Stimulated activated CD4-positive, alpha-beta T cell treated with anti-CD3 and anti-CD28 coated beads, TNF-alpha, amount 100 ng/mL, for 1 hour (primary cell): ENCODE data around the gene TMEM37.

ENCODE experiments used
- DNase-seq, 3 donors: peaks; one replicate each; pipeline ENCODE4 v3.0.0-alpha.2; 2020; ENCODE audit warnings: low read depth in 3 of 3, low spot score in 1 of 3

TMEM37 gene

DNA sequence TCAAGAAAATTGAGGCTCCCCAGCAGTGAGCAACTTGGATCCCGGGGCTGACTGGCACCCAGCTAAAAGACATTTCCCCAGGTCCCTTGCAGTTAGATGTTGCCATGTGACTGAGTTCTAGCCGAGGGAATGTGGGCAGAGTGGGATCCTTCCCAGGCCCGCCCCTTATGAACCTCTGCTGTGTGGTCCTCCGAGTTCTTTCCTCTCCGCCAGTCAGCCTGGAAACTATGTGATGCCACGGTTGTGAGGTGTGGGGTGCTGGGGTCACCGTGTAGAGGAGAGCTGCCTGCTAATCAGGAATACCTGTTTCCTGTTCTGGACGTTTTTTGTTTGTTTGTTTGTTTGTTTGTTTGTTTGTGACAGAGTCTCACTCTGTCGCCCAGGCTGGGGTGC, 45.5 kb downstream of the TMEM37 start:
- no peak for DNase-seq

DNA sequence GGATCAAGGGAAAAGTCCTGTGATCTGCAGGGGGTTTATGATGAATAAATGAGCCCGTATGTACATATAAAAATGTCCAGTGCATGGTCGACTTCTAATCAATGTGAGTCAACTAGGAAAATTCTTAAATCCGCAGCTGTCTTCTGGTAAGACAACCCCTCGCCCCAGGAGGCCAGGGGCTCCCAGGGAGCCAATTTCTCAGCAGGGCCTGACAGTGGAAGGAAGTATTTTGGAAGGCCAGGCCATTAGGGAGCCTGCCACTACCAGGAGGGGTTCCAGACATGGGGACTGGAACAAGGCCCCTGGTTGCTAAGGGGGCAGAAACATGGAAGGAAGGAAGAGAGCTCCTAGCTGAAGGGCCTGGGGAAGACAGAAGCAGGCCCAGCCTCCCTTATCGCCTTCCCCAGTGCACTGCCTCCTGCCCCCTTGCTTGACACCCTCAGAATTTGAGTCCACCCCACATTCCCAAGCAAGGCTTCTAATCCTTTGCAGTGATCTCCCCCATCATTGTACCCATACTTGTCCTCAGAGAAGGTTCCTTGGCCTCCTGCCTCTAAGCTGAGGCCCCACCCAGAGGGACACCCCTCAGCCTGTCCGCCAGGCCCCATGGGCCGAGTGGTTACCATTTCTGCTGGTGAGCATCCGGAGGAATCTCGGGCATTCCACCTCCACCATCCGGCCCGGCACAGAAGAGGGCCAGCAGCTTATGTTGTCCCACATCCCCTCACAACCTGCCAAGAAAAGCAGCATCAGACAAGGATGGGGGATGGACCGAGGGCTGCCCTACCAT, 46.7 kb downstream of the TMEM37 start:
- no peak for DNase-seq

DNA sequence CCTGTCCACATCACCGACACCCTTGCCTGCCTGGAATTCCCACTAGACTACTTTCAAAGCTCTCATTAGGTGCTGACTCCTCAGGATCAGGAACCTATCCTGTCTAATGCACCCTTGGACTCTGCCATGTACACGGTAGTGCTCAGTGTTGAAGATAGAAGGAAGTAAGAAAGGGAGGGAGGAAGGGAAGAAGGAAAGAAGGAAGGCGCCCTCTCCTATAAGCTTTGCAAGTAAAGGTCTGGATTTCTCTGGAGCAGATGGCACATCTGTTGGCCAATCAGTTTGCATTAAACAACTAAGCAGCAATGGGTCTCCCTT, 47.3 kb downstream of the TMEM37 start:
- no peak for DNase-seq

DNA sequence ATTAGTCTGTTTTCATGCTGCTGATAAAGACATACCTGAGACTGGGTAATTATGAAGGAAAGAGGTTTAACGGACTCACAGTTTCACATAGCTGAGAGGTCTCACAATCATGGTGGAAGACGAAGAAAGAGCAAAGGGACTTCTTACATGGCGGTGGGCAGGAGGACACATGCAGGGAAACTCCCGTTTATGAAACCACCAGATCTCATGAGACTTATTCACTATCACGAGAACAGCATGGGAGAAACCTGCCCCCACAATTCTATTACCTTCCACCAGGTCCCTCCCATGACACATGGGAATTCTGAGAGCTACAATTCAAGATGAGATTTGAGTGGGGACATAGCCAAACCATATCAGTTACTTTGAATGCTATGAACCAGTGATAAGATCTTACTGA, 48.5 kb downstream of the TMEM37 start:
- DNase-seq: no peak

DNA sequence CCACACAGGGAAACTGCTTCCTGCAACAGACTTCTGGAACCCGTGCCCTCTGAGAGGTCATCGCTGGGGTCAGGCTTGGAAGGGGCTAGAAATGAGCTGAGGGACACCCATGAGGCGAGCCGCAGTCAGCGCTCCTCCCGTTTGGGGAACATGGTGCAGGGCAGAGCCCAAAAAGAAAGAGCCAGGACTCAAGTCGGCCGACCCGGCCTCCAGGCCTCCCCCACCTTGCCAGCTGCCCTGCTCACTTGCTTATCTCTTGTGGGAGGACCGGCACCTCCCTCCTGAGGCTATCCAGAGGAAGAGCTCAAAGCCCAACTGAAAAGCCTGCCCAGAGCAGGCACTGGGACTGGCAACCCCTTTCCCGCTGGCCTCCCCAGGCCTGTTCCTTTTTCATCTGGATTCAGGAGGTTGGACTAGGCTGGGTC, 49.1 kb downstream of the TMEM37 start:
- no peak for DNase-seq

DNA sequence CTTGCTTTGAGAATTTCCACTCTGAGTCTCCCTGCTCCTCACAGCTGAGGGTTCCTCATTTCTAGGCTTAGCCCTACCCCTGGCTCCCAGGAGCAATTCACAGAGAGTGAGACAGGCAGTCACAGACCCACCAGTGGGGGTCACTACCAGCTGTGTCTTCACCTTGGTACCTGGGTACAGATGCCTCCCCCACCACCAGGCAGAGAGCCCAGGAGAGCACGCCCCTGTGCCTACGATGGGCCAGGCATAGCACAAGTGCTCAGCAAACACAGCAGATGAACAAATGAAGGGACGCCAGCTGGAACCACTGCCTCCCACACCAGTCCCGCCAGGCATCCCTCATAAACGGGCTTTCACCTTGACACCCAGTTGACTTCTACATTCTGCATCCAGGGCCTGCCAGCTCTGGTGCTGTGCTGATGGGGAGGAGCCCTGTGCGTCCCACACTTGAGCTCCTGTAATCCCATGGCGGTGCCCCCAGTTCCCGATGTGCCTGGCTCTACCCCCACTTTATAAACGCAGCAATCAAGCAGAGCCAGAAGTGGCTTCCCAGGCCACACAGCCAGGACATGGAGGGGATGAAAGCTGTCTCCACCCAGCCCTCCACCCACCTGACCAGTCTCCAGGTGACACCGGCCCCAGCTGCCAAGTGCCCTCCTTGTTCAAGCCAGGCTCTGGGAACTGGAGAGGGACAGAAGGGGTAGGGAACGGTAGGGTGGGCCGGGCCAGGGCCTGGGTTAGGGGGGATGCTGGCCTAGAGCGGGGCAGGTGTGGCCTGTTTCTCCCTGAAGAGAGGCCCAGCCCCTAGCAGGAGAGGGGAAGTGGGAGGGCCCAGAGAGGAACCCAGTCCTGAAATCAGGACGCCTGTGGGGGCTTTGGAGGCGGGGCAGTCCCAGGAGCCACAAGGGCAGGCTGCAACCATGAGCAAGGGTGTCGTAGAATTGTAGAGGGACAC, 50.1 kb downstream of the TMEM37 start:
- DNase-seq: no peak

DNA sequence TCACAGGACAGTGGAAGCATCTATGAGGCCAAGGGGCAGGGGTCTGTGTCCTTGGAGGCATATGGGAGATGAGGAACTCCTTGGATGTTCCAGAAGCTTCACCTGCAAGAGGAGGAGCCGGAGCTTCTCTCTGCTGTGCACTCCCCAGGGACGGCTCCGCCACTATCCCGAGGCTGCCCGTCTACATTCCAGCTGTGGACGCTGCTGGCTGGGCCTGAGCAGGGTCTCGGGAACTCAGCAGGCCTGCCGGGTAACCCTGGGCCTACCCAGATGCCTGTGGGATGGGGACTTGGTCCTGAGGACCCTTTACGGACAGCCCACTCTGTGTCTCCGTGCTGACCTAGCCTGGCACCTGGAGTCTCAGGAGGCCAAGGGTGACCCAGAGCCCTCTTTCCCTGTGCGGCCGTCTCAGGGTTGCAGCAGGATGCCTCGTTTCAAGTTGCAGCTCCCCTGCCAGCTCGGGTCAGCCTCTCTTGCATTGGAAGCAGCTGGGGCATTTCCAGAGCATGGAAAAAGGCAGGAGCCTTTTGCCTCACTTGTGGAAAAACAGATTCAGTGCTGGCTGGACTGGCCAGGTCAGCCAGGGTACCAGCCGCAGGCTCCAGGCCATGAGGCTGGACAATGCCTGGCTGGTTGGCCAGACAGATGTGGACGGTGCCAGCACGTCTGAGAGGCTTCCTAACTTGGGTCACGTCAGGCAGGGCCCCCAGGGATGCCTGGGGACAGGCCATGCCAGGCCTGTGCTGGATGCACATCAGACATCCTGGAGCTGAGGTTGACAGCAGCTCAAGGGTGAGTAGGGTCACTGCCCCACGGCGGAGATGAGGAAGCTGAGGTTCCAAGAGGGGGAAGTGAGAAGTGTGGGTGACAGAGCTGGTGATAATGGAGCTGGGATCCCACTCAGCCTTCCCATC, 51.1 kb downstream of the TMEM37 start:
- no peak for DNase-seq

DNA sequence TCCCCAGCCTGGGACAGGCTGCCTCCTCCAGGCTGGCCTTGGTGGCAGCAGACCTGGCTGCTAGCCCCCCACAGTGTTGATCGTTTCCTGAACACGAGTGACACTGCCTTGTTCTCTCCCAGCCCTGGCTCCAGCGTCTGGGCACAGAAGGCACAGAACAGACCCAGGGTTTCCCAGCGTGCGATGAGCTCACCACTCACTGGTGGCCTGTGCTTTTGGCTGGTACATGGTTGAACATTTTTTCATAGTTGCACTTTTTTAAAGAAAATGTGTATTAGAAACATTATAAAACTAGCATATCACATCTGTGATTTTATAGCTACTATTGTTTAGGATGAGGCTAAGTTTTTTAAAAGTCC, 51.7 kb downstream of the TMEM37 start:
- DNase-seq: no peak

DNA sequence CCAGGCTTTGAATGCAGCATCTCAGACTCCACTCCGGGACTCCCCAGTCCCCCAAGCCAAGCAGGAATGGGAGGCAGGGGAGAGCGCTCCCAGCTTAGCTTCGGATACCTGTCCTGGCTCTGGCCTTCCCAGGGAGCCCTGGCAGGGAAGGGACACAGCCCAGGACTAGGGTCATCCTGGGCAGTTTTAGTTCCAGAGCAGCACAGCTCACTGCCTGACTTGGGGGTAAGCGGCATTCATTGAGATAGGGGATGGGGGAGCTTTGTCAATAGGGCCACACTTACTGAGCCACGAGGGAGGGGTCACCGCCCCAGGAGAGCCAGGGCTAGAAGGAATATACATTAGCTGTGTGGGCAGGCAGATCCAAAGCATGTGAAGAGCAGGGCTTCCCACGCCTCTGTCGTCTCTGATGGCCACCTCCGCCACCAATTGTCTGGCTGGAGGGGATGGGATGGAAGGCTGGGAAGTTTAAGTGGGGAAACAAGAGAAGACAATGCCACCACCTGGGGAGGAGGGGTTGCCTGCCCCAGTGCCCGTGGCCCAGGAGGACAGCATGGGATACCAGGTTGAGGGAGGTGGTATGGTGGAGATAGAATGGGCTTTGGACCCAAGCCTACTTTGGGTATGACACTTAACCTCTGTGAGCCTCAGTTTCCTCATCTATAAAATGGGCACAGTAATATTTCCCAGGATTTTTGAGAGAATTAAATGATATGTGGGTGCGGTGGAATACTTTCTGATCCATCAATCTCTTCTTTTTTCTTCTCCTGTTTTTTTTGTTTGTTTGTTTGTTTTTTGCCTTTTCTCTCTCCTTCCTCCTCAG, 52.5 kb downstream of the TMEM37 start:
- DNase-seq: no peak

DNA sequence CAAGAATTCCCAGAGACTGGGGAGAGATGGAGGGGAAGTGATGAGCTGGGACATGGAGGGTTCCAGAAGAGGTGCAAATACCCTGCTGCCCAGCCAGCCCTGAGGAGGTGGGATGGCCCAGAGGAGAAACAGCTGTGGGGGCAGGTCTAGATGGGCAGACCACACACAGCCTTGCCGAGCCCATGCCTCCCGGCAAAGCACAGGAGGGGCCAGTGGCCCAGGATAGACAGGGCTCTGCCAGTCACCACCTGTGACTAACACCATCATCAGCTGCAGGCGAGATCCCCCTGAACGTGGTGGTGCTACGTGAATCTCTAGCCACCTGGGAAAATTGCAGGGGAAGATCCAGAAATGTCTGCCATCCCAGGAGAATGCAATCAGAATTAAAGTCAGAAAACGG, 53.2 kb downstream of the TMEM37 start:
- DNase-seq: no peak

DNA sequence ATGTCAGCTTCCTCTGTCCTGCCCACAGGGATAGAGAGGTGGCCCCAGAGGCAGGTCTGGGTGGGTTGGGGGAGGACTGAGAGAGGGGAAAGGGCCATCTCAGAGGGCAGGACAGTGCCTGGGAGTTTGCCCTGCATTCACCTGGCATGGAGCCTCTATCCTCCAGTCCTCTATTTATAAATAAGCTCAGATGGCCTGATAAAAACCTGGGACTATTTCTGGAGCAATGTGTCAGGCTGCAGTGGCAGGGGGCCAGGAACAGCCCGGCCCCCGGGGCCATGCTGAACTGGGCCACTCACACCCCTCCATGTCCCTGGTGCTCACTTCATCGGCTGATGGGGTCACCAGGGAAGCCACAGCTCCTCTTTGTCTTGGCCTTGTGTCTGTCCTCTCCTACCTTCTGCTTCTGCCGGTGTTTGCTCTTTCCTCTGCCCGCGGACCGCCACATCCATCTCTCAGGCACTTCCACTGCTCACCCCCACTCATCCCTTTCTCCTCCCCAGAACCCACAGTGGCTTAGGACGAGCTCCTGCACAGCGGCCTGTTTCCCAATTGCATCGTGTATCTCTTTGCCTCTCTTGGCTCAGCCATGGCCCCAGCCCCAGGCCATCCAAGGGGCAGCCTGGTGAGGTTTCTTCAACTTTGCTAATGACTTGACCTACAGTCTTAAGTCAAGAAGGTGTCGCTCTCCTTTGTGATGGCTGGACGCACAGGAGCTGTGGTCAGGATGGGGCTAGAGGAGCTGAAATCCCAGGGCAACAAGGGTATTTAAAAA, 53.9 kb downstream of the TMEM37 start:
- no peak for DNase-seq

DNA sequence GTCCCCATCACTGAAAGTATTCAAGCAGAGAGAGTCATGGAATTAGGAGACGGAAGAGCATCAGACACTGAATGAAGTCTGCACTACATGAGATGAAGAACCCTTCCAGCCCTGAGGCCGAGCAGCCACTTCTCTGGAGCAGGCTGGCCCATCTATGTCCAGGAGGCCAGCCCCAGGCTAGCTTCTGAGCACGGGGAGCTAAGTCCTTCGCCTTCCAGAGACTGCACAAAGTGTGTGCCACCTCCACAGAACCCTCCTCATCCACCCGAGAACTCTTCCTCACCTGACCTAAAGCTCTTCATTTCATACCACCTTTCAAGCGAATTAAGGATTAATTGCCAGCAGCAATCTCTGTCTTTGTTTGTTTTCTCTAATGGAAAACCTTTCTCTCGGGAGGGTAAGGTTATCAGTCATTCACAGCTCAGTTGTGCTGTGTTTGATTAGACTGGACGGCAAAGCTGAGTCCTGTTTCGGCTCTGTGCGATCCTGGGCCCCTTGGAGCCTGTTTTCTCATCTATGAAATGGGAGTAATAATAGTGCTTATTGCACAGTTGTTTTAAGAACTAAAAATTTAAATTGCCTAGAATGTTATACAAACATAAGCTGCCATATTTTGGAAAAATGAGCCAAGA, 54.7 kb downstream of the TMEM37 start:
- no peak for DNase-seq

DNA sequence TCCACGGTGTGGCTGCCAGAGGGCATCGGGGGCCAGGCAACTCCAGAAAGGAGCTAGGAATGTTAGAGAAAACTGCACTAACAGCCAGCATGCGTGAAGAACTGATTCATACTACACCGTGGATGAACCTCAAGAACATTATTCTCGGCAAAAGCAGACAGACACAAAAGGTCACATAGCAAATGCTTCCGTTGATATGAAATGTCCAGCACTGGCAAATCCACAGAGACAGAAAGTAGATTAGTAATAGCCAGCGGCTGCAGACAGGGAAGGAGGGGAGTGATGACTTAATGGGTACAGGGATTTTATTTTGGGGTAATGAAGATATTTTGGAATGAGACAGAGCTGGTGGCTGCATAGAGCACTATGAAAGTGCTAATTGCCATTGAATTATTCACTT, 55.2 kb downstream of the TMEM37 start:
- no peak for DNase-seq

DNA sequence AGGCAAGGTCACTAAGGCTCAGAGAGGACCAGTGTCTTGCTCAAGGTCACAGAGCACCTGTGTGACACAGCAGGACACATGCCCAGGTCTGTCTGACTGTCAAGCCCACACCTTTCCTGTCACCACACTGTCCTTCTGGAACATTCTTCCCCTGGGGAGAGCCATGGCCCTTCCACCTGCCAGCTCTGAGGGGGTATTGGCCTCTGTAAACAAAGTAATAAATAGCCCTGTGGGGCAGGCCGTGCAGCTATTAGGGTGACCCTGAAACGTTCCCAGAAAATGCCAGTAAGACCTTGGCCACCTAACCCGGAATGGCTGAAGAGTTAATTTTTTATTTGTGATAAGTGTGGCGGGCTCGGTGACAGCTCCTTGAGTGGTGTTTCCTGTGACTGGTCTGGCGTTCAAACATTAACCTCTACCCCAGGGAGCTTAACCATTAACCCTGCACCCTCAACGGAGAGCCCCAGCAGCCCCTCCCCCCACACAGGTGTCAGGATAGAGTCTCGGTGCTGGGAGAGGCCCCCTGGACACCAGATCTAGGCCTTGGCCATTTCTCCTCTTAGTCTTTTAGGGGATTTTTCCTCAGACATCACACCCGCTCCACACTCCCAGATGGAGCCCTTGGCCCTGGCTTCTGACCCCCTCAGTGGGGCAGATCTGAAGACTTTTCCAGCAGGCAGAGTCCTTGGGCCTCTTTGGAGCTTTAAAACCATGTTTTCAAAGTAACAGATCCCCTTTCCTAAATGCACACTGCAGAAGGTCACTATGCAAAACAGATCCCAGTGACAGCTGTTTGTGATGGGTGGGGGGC, 56.0 kb downstream of the TMEM37 start:
- no peak for DNase-seq
